HL-60 (cell line): Measurements from ENCODE around the gene POLD2.

Experiments
- GABPA ChIP-seq: IDR thresholded peaks from 2 replicates; pipeline ENCODE4 v1.6.1; 2012; ENCODE audit warnings: low read depth
- POLR2AphosphoS5 ChIP-seq: IDR thresholded peaks from 2 replicates; pipeline ENCODE4 v1.6.1; 2012; ENCODE audit warnings: low read depth
- TF ChIP-seq, protein P1 (sequence below): IDR thresholded peaks from one replicate; pipeline ENCODE4 v1.5.1; 2011; ENCODE audit warnings: low read length, control low read depth, inconsistent platforms; ENCODE audit not compliant: insufficient read depth

DNA sequence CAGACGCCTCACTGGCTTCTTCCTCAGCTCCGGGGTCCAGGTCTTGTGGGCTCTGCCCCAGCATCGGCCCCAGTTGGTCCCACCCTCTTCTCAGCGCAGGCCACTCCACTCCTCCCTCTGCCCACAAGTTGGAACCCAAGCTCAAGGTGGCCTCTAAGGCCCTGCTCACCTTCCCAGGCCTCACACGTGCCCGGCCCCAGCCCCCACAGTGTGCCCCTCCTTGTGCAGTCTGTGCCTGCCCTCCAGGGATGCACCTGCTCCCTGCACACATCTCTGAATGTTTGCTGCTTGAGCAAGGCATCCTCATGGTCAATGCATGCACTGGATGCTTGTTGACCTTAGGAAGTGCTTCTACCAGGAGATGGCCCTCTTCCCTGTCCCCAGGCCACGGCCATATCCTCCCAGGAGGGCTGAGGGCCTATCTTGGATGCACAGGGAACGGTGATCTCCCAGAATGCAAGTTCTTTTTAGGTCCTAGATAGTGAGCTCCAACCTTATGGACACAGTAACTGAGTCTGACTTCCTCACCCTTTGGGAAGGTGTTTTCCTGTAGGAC is 26.9 kb downstream of the POLD2 start:
- TF ChIP-seq, protein P1, sequence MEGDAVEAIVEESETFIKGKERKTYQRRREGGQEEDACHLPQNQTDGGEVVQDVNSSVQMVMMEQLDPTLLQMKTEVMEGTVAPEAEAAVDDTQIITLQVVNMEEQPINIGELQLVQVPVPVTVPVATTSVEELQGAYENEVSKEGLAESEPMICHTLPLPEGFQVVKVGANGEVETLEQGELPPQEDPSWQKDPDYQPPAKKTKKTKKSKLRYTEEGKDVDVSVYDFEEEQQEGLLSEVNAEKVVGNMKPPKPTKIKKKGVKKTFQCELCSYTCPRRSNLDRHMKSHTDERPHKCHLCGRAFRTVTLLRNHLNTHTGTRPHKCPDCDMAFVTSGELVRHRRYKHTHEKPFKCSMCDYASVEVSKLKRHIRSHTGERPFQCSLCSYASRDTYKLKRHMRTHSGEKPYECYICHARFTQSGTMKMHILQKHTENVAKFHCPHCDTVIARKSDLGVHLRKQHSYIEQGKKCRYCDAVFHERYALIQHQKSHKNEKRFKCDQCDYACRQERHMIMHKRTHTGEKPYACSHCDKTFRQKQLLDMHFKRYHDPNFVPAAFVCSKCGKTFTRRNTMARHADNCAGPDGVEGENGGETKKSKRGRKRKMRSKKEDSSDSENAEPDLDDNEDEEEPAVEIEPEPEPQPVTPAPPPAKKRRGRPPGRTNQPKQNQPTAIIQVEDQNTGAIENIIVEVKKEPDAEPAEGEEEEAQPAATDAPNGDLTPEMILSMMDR: no peak
- TF ChIP-seq POLR2AphosphoS5 (no peak), GABPA (no peak)
